NCI-H2107 treated with DMSO at 0.1 percent for 48 hours (cell line): ENCODE data around the gene PRAC1.
"Not testable (repeated sequence)": the region's sequence is repeated elsewhere in the genome, so short reads cannot be mapped to it uniquely, and the experiment has no call there.

Source experiments
- DNase-seq: peaks from one replicate; lab custom pipeline; 2025; ENCODE audit not compliant: unreplicated experiment; lab: John Stamatoyannopoulos, UW

PRAC1 gene

GRCh38 chr17:48727415-48728175 lies 5.3 kb upstream of the PRAC1 start:
- DNase-seq = no peak

- DNase-seq = no peak
Measured at GRCh38 chr17:48726916-48727286, 4.6 kb upstream of the PRAC1 start.

- no peak for DNase-seq
Measured at GRCh38 chr17:48726114-48726915, 4.0 kb upstream of the PRAC1 start.

- DNase-seq = no peak
Measured at GRCh38 chr17:48725288-48726064, 3.2 kb upstream of the PRAC1 start.

- no peak for DNase-seq
Measured at GRCh38 chr17:48725004-48725287, 2.6 kb upstream of the PRAC1 start.

GRCh38 chr17:48724251-48725003 lies 2.1 kb upstream of the PRAC1 start:
- DNase-seq = peak; percentile 53

GRCh38 chr17:48723423-48724250 lies 1.3 kb upstream of the PRAC1 start:
- no peak for DNase-seq

- no peak for DNase-seq
Measured at GRCh38 chr17:48722915-48723422, 651 bp upstream of the PRAC1 start, which contains the start of gene PRAC2. Gene PRAC2 (plus strand): TSS chr17:48723185. CDS start chr17:48724411, 1,226 bp downstream.

GRCh38 chr17:48721009-48721402 lies 1.3 kb downstream of the PRAC1 start:
- no peak for DNase-seq

GRCh38 chr17:48720266-48721008 lies 1.9 kb downstream of the PRAC1 start:
- no peak for DNase-seq

GRCh38 chr17:48719642-48720265 lies 2.6 kb downstream of the PRAC1 start:
- DNase-seq = no peak

- DNase-seq = no peak
Measured at GRCh38 chr17:48718761-48719641, 3.3 kb downstream of the PRAC1 start.

- no peak for DNase-seq
Measured at GRCh38 chr17:48718227-48718760, 4.0 kb downstream of the PRAC1 start.

- DNase-seq = no peak
Measured at GRCh38 chr17:48717367-48718226, 4.7 kb downstream of the PRAC1 start.

- DNase-seq = not testable (repeated sequence)
Measured at GRCh38 chr17:48716549-48716948, 5.8 kb downstream of the PRAC1 start.
